Medulla oblongata (tissue), 1 donor: Measurements from ENCODE around the gene COL5A1.

Experiments
- DNase-seq: peaks from one replicate; pipeline ENCODE4 v3.0.0-alpha.2; 2015; ENCODE audit errors: extremely low spot score

Gene COL5A1

GRCh38 chr9:134725605-134725940 is 84.0 kb downstream of the COL5A1 start:
- DNase-seq = peak; percentile 45

- no peak for DNase-seq
These were observed 84.6 kb downstream of the COL5A1 start for GRCh38 chr9:134726026-134726721.

GRCh38 chr9:134726722-134727034 is 85.1 kb downstream of the COL5A1 start:
- no peak for DNase-seq

GRCh38 chr9:134728021-134728795 is 86.6 kb downstream of the COL5A1 start:
- no peak for DNase-seq

GRCh38 chr9:134728801-134729495 is 87.3 kb downstream of the COL5A1 start:
- DNase-seq = no peak

GRCh38 chr9:134730011-134730760 is 88.6 kb downstream of the COL5A1 start:
- DNase-seq = no peak

GRCh38 chr9:134730761-134731496 is 89.3 kb downstream of the COL5A1 start:
- DNase-seq = peak; percentile 33

GRCh38 chr9:134731497-134732391 is 90.1 kb downstream of the COL5A1 start:
- DNase-seq = no peak

- DNase-seq = no peak
These were observed 90.9 kb downstream of the COL5A1 start for GRCh38 chr9:134732392-134733110.

GRCh38 chr9:134733480-134734232 is 92.1 kb downstream of the COL5A1 start:
- no peak for DNase-seq

- DNase-seq = no peak
These were observed 92.7 kb downstream of the COL5A1 start for GRCh38 chr9:134734270-134734669.

GRCh38 chr9:134735441-134736175 is 94.0 kb downstream of the COL5A1 start:
- peak; percentile 12 for DNase-seq

- no peak for DNase-seq
These were observed 95.3 kb downstream of the COL5A1 start for GRCh38 chr9:134736791-134737497.

- DNase-seq = no peak
These were observed 96.4 kb downstream of the COL5A1 start for GRCh38 chr9:134737842-134738580.

GRCh38 chr9:134738869-134739659 is 97.5 kb downstream of the COL5A1 start:
- peak; percentile 78 for DNase-seq

GRCh38 chr9:134739660-134739968 is 98.0 kb downstream of the COL5A1 start:
- DNase-seq = no peak
